ENCODE results near the gene METTL18. TPM values are rescaled to one million over a fixed set of nuclear protein-coding genes. Genes with fewer than 3 reads are reported as not detected.
"Not testable (repeated sequence)": the region's sequence is repeated elsewhere in the genome, so short reads cannot be mapped to it uniquely, and the experiment has no call there.

Gene METTL18
- 5.4 TPM for total RNA-seq
- long read RNA-seq, partial matches to known transcripts, result 0 of 4 reads
- long read RNA-seq, other reads (novel, unspliced or antisense), result 0 of 4 reads

DNA sequence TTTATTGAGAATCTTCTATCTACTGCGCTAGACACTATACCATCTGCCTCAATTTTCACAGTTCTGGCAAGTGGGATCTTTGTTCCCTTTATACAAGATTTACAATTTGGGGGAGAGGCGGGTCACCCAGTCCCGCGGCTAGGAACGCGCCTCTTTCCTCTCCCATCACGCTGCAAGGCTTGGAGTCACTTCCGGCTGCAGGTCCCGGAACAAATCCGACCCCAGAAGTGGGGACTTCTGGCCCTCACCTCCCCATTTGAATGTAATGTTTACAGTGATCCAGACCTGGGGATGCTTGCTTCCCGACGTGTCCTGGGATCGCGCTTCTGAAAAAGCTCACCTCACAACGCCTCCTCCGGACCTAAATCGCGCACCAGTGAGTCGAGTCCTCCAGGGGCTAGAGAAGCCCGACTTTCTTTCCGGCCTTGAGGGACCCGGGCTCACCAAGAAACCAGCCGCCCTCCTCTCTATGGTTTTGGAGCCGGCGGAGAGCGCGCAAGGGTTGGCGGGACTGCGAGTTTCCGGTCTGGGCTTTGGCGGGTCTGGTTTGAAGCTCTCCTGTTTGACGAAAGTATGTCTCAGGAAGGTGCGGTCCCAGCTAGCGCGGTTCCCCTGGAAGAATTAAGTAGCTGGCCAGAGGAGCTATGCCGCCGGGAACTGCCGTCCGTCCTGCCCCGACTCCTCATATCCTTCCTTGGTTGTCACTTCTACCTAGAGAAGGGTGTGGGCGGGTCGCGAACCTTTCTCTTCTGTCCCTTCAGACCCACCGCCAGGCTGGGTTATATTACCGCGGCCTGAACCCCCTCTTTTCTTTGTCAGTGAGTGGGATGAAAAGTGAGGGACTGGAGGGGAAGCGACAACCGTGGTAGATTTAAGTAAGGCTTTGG, at the start of gene METTL18:
METTL18 (minus strand) TSS at position 378 of the 887 bp plus-strand sequence. CDS start 1,212 bp downstream, outside the sequence.
- peak; percentile 93 for DNase-seq
- intact Hi-C loops (cut with DNase I), result no loop called here
- ATAC-seq (ENCODE audit: poor library complexity), result peak; percentile 100

GRCh38 chr1:169838942-169839341, 44.2 kb upstream of the METTL18 start:
- no peak for ATAC-seq (ENCODE audit: poor library complexity)
- DNase-seq, result no peak
- intact Hi-C loops (cut with DNase I), result no loop called here

GRCh38 chr1:169836198-169836597, 41.5 kb upstream of the METTL18 start:
- intact Hi-C loops (cut with DNase I), result no loop called here
- DNase-seq (no peak), ATAC-seq (ENCODE audit: poor library complexity) (no peak)

- ATAC-seq (ENCODE audit: poor library complexity) (no peak), DNase-seq (no peak)
- intact Hi-C loops (cut with DNase I), result no loop called here
These were observed 40.9 kb upstream of the METTL18 start for GRCh38 chr1:169835647-169836046.

- ATAC-seq (ENCODE audit: poor library complexity) (no peak), DNase-seq (no peak)
- intact Hi-C loops (cut with DNase I), result no loop called here
These were observed 40.2 kb upstream of the METTL18 start for GRCh38 chr1:169834869-169835268.

DNA sequence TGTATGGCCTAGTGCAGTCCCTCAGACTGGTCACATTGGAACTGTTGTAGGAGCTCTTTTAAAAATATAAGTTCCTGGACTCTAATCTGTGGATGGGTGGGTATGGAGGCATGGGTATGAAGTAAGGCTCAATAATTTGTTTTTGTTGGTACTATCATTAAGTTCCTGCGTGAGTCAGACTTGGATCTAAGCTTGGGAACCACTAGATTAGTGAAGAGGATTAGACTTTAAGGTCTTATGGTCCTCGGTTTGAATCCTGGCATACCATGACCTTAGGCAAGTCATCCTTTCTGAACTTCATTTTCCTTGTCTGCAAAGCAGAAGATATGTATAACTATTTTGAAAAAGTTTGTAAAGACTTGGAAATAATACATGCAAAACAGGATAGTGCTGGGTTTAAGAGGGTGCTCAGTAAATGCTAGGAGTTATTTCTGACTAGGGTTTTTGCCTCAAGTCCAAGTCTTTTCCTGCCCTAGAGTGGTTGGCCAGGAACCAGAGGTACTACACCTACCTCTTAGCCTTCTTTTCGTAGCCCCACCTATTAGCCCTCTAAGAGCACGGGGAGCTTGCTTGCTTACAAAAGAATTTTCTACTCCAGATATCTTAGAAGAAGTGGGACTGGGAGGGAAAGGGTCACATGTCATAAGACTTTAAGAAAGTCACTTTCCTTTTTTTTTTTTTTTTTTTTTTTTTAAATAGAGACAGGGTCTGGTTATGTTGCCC, 38.6 kb upstream of the METTL18 start:
- DNase-seq, result no peak
- no peak for ATAC-seq (ENCODE audit: poor library complexity)
- intact Hi-C loops (cut with DNase I), result no loop called here

DNA sequence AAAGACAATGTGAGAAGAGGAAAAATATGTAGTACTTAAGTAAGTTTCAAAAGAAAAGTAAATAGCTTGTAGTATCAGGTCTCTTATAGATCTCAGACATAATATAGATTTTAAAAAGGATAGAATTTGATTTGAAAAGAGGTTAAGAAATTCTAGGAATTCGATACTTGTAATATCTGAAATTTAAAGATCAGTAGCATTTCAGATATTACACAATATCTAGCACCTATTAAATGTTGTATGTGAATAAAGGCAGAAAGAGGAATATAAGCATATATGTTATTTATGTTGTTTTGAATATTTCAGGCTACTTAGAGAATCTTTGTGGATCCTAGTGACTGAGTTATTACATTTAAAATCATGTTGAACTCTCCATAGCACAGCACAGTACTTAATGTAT, 35.0 kb upstream of the METTL18 start:
- intact Hi-C loops (cut with DNase I), result no loop called here
- DNase-seq (no peak), ATAC-seq (ENCODE audit: poor library complexity) (no peak)

GRCh38 chr1:169824153-169824552, 29.4 kb upstream of the METTL18 start:
- intact Hi-C loops (cut with DNase I), result no loop called here
- ATAC-seq (ENCODE audit: poor library complexity) (no peak), DNase-seq (no peak)

DNA sequence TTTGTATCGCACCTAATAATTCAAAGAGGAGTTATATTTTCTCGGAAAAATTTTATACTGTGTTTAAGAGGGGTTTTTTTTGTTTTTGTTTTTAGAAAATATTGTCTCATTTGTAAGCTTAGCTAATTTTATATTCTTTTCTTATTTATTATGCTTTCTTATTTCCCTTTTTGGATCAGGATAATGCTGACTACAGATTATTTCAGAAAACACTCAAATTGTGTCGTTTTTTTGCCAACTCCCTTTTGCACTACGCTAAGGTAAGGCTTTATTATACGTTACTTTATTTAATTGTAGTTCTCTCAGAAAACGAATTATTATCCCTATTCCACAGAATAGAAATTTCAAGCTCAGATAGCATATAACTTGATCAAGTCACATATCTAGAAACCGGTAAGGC, 26.8 kb upstream of the METTL18 start:
- no peak for DNase-seq
- intact Hi-C loops (cut with DNase I), result no loop called here
- no peak for ATAC-seq (ENCODE audit: poor library complexity)

DNA sequence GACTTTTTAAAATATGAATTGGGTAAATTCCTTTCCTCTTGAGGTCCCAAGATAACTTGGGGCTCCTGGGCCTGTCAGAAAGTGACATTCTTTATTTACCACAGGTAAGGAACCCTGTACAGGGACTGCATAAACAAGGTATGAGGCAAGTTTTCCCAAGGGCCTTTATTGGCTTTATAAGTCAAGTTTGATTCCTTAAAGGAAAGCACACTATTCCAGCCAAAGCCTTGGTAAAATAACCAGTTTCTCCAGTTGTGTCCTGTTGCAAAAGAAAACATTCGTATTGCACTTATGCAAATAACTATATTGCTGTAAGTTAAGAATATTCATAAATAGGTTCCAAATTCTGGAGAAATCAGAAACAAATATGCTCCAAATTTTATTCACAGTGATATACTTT, 21.9 kb upstream of the METTL18 start:
- ATAC-seq (ENCODE audit: poor library complexity) (no peak), DNase-seq (no peak)
- intact Hi-C loops (cut with DNase I), result no loop called here

DNA sequence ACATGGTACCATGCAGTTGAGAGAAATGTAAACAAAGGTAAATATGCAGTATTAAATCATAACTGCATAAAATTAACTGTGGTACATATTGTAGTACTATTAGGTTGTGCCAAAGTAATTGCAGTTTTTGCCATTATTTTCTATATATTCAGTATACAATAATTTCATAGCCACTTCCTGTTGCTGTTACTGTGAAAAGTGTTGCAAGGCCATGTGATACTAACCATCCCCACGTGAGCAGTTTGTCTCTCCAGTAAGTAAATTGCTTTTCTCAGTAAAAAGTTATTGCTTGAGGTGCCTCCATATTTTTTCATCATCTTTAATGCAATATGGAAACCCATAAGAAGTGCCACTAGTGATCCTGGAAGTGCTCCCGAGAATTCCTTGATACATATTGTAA, 19.6 kb upstream of the METTL18 start:
- DNase-seq (no peak), ATAC-seq (ENCODE audit: poor library complexity) (no peak)
- intact Hi-C loops (cut with DNase I), result no loop called here

- ATAC-seq (ENCODE audit: poor library complexity) (no peak), DNase-seq (no peak)
- intact Hi-C loops (cut with DNase I), result no loop called here
These were observed 17.4 kb upstream of the METTL18 start for GRCh38 chr1:169812131-169812530.

GRCh38 chr1:169811418-169812035, 16.8 kb upstream of the METTL18 start:
- ATAC-seq (ENCODE audit: poor library complexity); intact Hi-C loops (cut with DNase I); DNase-seq: not testable (repeated sequence)

DNA sequence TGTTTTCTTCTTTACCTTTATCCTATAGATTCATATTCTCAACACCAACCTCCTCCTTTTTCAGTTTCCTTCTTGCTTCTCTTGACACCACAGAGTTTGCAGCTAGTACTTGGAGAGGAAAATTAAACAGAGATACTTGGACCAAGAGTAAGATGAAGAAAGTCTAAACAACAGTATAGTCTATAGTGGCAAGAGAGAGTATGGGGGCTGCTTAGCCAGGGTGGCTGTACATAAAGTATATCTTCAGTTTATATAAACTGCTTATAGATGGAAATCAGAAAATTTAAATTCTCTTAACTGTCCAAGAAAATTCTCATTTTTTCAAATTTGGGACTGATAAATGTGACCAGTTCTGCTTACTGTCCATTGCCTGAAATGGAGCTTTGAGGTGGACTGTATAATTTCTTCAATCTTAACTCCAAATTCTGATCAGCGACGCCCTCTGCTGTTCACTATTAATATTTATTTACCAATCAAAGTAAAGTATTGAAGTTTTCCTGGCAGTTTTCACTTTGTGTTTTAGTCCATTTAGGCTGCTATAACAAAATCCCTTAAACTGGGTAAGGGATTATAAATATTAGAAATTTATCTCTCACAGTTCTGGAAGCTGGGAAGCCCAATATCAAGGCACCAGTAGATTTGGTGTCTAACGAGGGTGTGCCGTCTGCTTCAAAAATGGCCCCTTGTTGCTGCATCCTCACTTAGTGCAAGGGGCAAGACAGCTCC, 14.8 kb upstream of the METTL18 start:
- intact Hi-C loops (cut with DNase I), result loop anchor here (5.0 to 10.0 kb wide), 3 partner anchors 105 to 257 kb away; no protein-coding TSS in a partner anchor
- DNase-seq (no peak), ATAC-seq (ENCODE audit: poor library complexity) (no peak)

- ATAC-seq (ENCODE audit: poor library complexity) (no peak), DNase-seq (no peak)
- intact Hi-C loops (cut with DNase I), result loop anchor here (5.0 to 10.0 kb wide), 3 partner anchors 100 to 253 kb away; no protein-coding TSS in a partner anchor
These were observed 10.2 kb upstream of the METTL18 start for GRCh38 chr1:169804941-169805340.

GRCh38 chr1:169802888-169803287, 8.2 kb upstream of the METTL18 start:
- no peak for DNase-seq
- intact Hi-C loops (cut with DNase I), result loop anchor here (10.0 kb wide), 2 partner anchors 98 to 208 kb away; no protein-coding TSS in a partner anchor
- no peak for ATAC-seq (ENCODE audit: poor library complexity)

DNA sequence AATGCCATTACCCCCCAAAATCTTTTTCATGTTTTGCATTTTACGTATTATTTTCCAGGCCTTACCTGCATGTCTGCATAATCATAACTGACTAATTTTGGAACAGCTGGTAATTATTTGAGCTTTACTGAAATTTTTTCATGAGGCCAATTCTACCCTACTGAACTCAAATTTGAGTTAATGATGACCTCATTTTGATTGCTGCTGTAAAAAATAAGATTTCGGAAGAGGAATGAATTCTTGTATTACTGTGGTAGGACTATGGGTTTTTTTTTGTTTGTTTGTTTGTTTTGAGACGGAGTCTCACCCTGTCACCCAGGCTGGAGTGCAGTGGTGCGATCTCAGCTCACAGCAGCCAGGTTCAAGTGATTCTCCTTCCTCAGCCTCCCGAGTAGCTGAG, 2.6 kb upstream of the METTL18 start:
- intact Hi-C loops (cut with DNase I), result no loop called here
- ATAC-seq (ENCODE audit: poor library complexity) (no peak), DNase-seq (no peak)

GRCh38 chr1:169796274-169796810, 1.6 kb upstream of the METTL18 start:
- DNase-seq (no peak), ATAC-seq (ENCODE audit: poor library complexity) (no peak)
- intact Hi-C loops (cut with DNase I), result no loop called here

Data from Right ventricle myocardium superior (tissue), 1 donor.